ENCODE results near the gene CIITA. TPM values are rescaled to one million over a fixed set of nuclear protein-coding genes. Genes with fewer than 3 reads are reported as not detected.

CIITA gene
- total RNA-seq, 2 experiments from 2014 or later, result 1.8 to 3.2 TPM

- Mint-ChIP-seq H3K27ac (no peak overlapping the region), H3K36me3 (no peaks in the 10 kb centered on the region), H3K27me3 (peaks cover 15% of the 10 kb centered on the region), H3K4me3 (no peak overlapping the region), H3K4me1 (ENCODE audit: low read depth) (peaks cover 4% of the 10 kb centered on the region), H3K9me3 (peaks cover 6% of the 10 kb centered on the region)
- ChIA-PET CTCF (no interaction called here), POLR2A (no interaction called here)
- intact Hi-C loops (cut with micrococcal nuclease), result no loop called here
- no peak for DNase-seq
These were observed 40.7 kb upstream of the CIITA start for GRCh38 chr16:10836174-10836853.

- POLR2A ChIA-PET, result no interaction called here
- Mint-ChIP-seq H3K27me3 (peaks cover 15% of the 10 kb centered on the region), H3K36me3 (no peaks in the 10 kb centered on the region), H3K4me3 (no peak overlapping the region), H3K27ac (no peak overlapping the region), H3K9me3 (peaks cover 6% of the 10 kb centered on the region), H3K4me1 (ENCODE audit: low read depth) (peaks cover 4% of the 10 kb centered on the region)
- CTCF ChIA-PET, result no interaction called here
- intact Hi-C loops (cut with micrococcal nuclease), result no loop called here
- no peak for DNase-seq
These were observed 38.3 kb upstream of the CIITA start for GRCh38 chr16:10838621-10839278.

GRCh38 chr16:10839279-10839666 lies 37.7 kb upstream of the CIITA start:
- DNase-seq, result no peak
- Mint-ChIP-seq H3K27me3 (peaks cover 11% of the 10 kb centered on the region), H3K36me3 (no peaks in the 10 kb centered on the region), H3K9me3 (peaks cover 6% of the 10 kb centered on the region), H3K4me1 (ENCODE audit: low read depth) (peaks cover 4% of the 10 kb centered on the region), H3K27ac (no peak overlapping the region), H3K4me3 (no peak overlapping the region)
- intact Hi-C loops (cut with micrococcal nuclease), result no loop called here
- CTCF ChIA-PET, result no interaction called here
- POLR2A ChIA-PET, result no interaction called here

- DNase-seq, result no peak
- intact Hi-C loops (cut with micrococcal nuclease), result no loop called here
- Mint-ChIP-seq H3K36me3 (no peaks in the 10 kb centered on the region), H3K4me3 (no peak overlapping the region), H3K27ac (no peak overlapping the region), H3K9me3 (peaks cover 6% of the 10 kb centered on the region), H3K27me3 (peaks cover 12% of the 10 kb centered on the region), H3K4me1 (ENCODE audit: low read depth) (peaks cover under 1% of the 10 kb centered on the region)
- CTCF ChIA-PET, result interaction anchor here (1.5 kb wide), 1 partner anchor 78 kb away, joined by 4 read pairs; no protein-coding TSS in a partner anchor
- POLR2A ChIA-PET, result no interaction called here
These were observed 36.3 kb upstream of the CIITA start for GRCh38 chr16:10840703-10841102.

GRCh38 chr16:10846213-10846998 lies 30.6 kb upstream of the CIITA start:
- no peak overlapping the region for H3K27ac Mint-ChIP-seq
- POLR2A ChIA-PET, result no interaction called here
- no peaks in the 10 kb centered on the region for H3K36me3 Mint-ChIP-seq
- intact Hi-C loops (cut with micrococcal nuclease), result no loop called here
- H3K27me3 Mint-ChIP-seq, result peaks cover 22% of the 10 kb centered on the region
- H3K4me3 Mint-ChIP-seq, result no peak overlapping the region
- H3K9me3 Mint-ChIP-seq, result no peaks in the 10 kb centered on the region
- CTCF ChIA-PET, result no interaction called here
- H3K4me1 Mint-ChIP-seq (ENCODE audit: low read depth), result no peaks in the 10 kb centered on the region
- DNase-seq, result no peak

- Mint-ChIP-seq H3K4me1 (ENCODE audit: low read depth) (peaks cover 2% of the 10 kb centered on the region), H3K27me3 (peaks cover 22% of the 10 kb centered on the region), H3K9me3 (no peaks in the 10 kb centered on the region), H3K27ac (no peak overlapping the region), H3K36me3 (no peaks in the 10 kb centered on the region), H3K4me3 (no peak overlapping the region)
- ChIA-PET POLR2A (no interaction called here), CTCF (no interaction called here)
- no peak for DNase-seq
- intact Hi-C loops (cut with micrococcal nuclease), result no loop called here
These were observed 29.8 kb upstream of the CIITA start for GRCh38 chr16:10847176-10847575.

- Mint-ChIP-seq H3K4me3 (no peak overlapping the region), H3K36me3 (no peaks in the 10 kb centered on the region), H3K27ac (no peak overlapping the region), H3K9me3 (no peaks in the 10 kb centered on the region), H3K4me1 (ENCODE audit: low read depth) (peaks cover 10% of the 10 kb centered on the region), H3K27me3 (peaks cover 20% of the 10 kb centered on the region)
- DNase-seq, result no peak
- ChIA-PET POLR2A (no interaction called here), CTCF (no interaction called here)
- intact Hi-C loops (cut with micrococcal nuclease), result no loop called here
These were observed 27.1 kb upstream of the CIITA start for GRCh38 chr16:10849736-10850477.

GRCh38 chr16:10850478-10850850 lies 26.5 kb upstream of the CIITA start:
- ChIA-PET CTCF (no interaction called here), POLR2A (interaction anchor here (0.6 kb wide), 1 partner anchor 13 kb away, joined by 3 read pairs; no protein-coding TSS in a partner anchor)
- H3K4me3 Mint-ChIP-seq, result no peak overlapping the region
- intact Hi-C loops (cut with micrococcal nuclease), result no loop called here
- H3K9me3 Mint-ChIP-seq, result no peaks in the 10 kb centered on the region
- peaks cover 10% of the 10 kb centered on the region for H3K4me1 Mint-ChIP-seq (ENCODE audit: low read depth)
- H3K27me3 Mint-ChIP-seq, result peaks cover 16% of the 10 kb centered on the region
- DNase-seq, result no peak
- H3K27ac Mint-ChIP-seq, result no peak overlapping the region
- no peaks in the 10 kb centered on the region for H3K36me3 Mint-ChIP-seq

GRCh38 chr16:10851512-10851911 lies 25.5 kb upstream of the CIITA start:
- Mint-ChIP-seq H3K4me3 (no peak overlapping the region), H3K27me3 (peaks cover 14% of the 10 kb centered on the region), H3K27ac (no peak overlapping the region), H3K9me3 (no peaks in the 10 kb centered on the region), H3K36me3 (no peaks in the 10 kb centered on the region), H3K4me1 (ENCODE audit: low read depth) (peaks cover 10% of the 10 kb centered on the region)
- CTCF ChIA-PET, result no interaction called here
- POLR2A ChIA-PET, result no interaction called here
- no peak for DNase-seq
- intact Hi-C loops (cut with micrococcal nuclease), result no loop called here

- intact Hi-C loops (cut with micrococcal nuclease), result no loop called here
- no peak overlapping the region for H3K27ac Mint-ChIP-seq
- ChIA-PET CTCF (interaction anchor here (0.9 kb wide), 1 partner anchor 1243 kb away, joined by 3 read pairs; no protein-coding TSS in a partner anchor), POLR2A (no interaction called here)
- no peaks in the 10 kb centered on the region for H3K36me3 Mint-ChIP-seq
- DNase-seq, result no peak
- peaks cover 8% of the 10 kb centered on the region for H3K27me3 Mint-ChIP-seq
- no peaks in the 10 kb centered on the region for H3K9me3 Mint-ChIP-seq
- no peak overlapping the region for H3K4me3 Mint-ChIP-seq
- peaks cover 10% of the 10 kb centered on the region for H3K4me1 Mint-ChIP-seq (ENCODE audit: low read depth)
These were observed 24.7 kb upstream of the CIITA start for GRCh38 chr16:10852286-10852685.

- Mint-ChIP-seq H3K4me1 (ENCODE audit: low read depth) (peaks cover 10% of the 10 kb centered on the region), H3K4me3 (no peak overlapping the region), H3K9me3 (no peaks in the 10 kb centered on the region), H3K36me3 (no peaks in the 10 kb centered on the region), H3K27me3 (peaks cover 5% of the 10 kb centered on the region), H3K27ac (no peak overlapping the region)
- no peak for DNase-seq
- POLR2A ChIA-PET, result no interaction called here
- CTCF ChIA-PET, result interaction anchor here (0.9 kb wide), 1 partner anchor 1242 kb away, joined by 3 read pairs; no protein-coding TSS in a partner anchor
- intact Hi-C loops (cut with micrococcal nuclease), result no loop called here
These were observed 24.1 kb upstream of the CIITA start for GRCh38 chr16:10852948-10853347.

GRCh38 chr16:10856042-10856441 lies 21.0 kb upstream of the CIITA start:
- ChIA-PET CTCF (no interaction called here), POLR2A (no interaction called here)
- peaks cover 10% of the 10 kb centered on the region for H3K4me1 Mint-ChIP-seq (ENCODE audit: low read depth)
- H3K4me3 Mint-ChIP-seq, result no peak overlapping the region
- intact Hi-C loops (cut with micrococcal nuclease), result no loop called here
- H3K9me3 Mint-ChIP-seq, result no peaks in the 10 kb centered on the region
- no peak overlapping the region for H3K27ac Mint-ChIP-seq
- no peaks in the 10 kb centered on the region for H3K27me3 Mint-ChIP-seq
- no peak for DNase-seq
- no peaks in the 10 kb centered on the region for H3K36me3 Mint-ChIP-seq

Data from activated CD4-positive, alpha-beta memory T cell treated with anti-CD3 and anti-CD28 coated beads for 36 hours (primary cell).